RWPE2 (cell line): ENCODE data around the gene ERI2.
A peak's percentile ranks its signal among the peaks of the same experiment; 100 is the strongest.

Experiments
- ATAC-seq: fragments of 200-7000 bp; cut with Tn5 transposase; 3 replicates; pipeline ENCODE4 v1.9.1; 2021; ENCODE audit warnings: low read depth
- DNase-seq: peaks from one replicate; pipeline ENCODE4 v3.0.0-alpha.2; 2020; ENCODE audit warnings: low spot score
- H3K27ac ChIP-seq: fragments of 450-650 bp; 2 replicates; pipeline ENCODE4 v1.5.1; 2017; ENCODE audit warnings: mild to moderate bottlenecking; ENCODE audit not compliant: poor library complexity, severe bottlenecking
- H3K27me3 ChIP-seq: fragments of 250-450 bp; sonication (Bioruptor Pico); 2 replicates; pipeline ENCODE4 v1.5.1; 2021; ENCODE audit warnings: mild to moderate bottlenecking, moderate library complexity; ENCODE audit not compliant: insufficient read depth, poor library complexity, severe bottlenecking
- H3K36me3 ChIP-seq: fragments of 250-450 bp; sonication (Bioruptor Pico); 2 replicates; pipeline ENCODE4 v1.5.1; 2020; ENCODE audit warnings: low read depth, mild to moderate bottlenecking, moderate library complexity
- H3K4me1 ChIP-seq: fragments of 250-450 bp; sonication (Bioruptor Pico); 2 replicates; pipeline ENCODE4 v1.5.1; 2021; ENCODE audit warnings: mild to moderate bottlenecking, moderate library complexity; ENCODE audit not compliant: insufficient read depth, poor library complexity, severe bottlenecking
- H3K4me3 ChIP-seq: fragments of 250-450 bp; sonication (Bioruptor Pico); 2 replicates; pipeline ENCODE4 v1.5.1; 2021; ENCODE audit warnings: mild to moderate bottlenecking, moderate library complexity; ENCODE audit not compliant: severe bottlenecking
- H3K9me3 ChIP-seq: fragments of 250-450 bp; sonication (Bioruptor Pico); 2 replicates; pipeline ENCODE4 v1.5.1; 2021; ENCODE audit warnings: mild to moderate bottlenecking, moderate library complexity; ENCODE audit not compliant: severe bottlenecking
- TF ChIP-seq, protein P1 (sequence below): fragments of 450-650 bp; IDR thresholded peaks from one replicate; pipeline ENCODE4 v1.5.1; 2017; ENCODE audit warnings: mild to moderate bottlenecking, moderate library complexity; ENCODE audit not compliant: poor library complexity, severe bottlenecking

ERI2 gene

DNA sequence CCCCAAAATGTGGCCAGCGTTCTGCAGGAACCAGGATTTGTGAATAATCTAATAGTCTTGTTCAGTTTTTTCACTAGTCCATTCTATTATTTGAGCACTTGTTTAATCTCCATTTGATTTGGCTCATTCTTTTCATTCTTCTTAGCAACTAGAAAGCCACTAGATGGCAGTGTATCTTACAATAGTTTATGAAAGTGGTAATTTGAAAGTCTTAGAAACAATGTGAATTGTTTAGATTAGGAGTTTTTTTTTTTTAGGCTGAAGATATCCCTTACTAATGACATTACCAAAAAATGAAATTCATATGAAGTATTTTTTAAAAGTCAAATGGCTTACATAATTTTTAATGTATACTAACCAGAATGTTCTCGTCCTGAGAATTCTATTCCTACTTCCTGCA, 6.7 kb downstream of the ERI2 start:
- DNase-seq (no peak), ATAC-seq (no peak)
- H3K36me3 ChIP-seq = peaks cover 70% of the 10 kb centered on the region
- no peaks in the 10 kb centered on the region for H3K4me1 ChIP-seq
- H3K27me3 ChIP-seq = no peaks in the 10 kb centered on the region
- H3K4me3 ChIP-seq = no peak overlapping the region
- TF ChIP-seq, protein P1, sequence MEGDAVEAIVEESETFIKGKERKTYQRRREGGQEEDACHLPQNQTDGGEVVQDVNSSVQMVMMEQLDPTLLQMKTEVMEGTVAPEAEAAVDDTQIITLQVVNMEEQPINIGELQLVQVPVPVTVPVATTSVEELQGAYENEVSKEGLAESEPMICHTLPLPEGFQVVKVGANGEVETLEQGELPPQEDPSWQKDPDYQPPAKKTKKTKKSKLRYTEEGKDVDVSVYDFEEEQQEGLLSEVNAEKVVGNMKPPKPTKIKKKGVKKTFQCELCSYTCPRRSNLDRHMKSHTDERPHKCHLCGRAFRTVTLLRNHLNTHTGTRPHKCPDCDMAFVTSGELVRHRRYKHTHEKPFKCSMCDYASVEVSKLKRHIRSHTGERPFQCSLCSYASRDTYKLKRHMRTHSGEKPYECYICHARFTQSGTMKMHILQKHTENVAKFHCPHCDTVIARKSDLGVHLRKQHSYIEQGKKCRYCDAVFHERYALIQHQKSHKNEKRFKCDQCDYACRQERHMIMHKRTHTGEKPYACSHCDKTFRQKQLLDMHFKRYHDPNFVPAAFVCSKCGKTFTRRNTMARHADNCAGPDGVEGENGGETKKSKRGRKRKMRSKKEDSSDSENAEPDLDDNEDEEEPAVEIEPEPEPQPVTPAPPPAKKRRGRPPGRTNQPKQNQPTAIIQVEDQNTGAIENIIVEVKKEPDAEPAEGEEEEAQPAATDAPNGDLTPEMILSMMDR = peak; percentile 42
- no peaks in the 10 kb centered on the region for H3K9me3 ChIP-seq
- H3K27ac ChIP-seq = no peak overlapping the region

DNA sequence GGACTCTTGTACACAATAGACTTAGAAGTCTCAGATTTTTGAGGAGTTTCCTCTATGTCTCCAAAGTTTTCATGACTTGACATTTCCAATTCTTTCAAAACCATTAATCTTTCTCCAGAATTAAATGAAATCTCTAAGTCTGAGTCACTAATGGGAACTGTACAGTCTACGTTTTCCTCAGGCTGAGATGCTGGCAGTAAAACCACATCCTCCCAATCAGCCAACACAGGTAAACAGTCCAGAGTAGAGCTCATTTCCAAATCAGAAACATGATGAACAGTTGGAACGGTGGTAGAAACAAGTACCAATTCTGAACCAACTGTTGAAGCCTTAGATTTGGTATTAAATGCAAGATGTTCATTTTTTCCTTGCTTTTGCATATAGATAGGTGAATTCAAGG, 7.9 kb downstream of the ERI2 start:
- H3K4me1 ChIP-seq = no peaks in the 10 kb centered on the region
- H3K27ac ChIP-seq = no peak overlapping the region
- no peak for DNase-seq
- H3K9me3 ChIP-seq = no peaks in the 10 kb centered on the region
- TF ChIP-seq, protein P1 = no peak
- no peak for ATAC-seq
- no peak overlapping the region for H3K4me3 ChIP-seq
- peaks cover 70% of the 10 kb centered on the region for H3K36me3 ChIP-seq
- no peaks in the 10 kb centered on the region for H3K27me3 ChIP-seq

DNA sequence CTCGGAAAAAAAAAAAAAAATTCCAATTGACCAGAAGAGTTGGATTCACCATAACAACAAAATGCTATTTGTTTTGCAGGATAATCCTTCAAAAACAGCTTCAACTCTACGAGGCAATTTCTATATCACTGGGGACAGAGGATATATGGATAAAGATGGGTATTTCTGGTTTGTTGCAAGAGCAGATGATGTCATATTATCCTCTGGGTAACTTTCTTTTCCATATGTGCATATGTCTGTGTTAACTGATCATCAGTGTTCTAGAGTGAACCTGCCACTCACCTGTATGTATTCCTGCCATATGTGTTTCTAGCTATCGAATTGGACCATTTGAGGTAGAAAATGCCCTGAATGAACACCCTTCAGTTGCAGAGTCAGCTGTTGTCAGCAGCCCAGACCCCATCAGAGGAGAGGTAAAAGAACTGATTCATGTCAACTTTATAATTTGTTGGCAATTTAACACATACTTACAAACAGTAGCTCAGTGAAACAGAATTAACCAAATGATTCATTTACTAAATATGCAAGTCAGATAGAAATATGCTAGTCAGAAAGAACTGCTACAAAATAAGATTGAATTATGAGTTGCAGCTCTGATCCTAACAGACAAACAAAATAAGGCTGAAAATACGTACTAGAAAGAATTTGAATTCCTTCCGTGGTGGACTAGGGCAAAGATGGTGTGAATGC, 14.2 kb downstream of the ERI2 start:
- DNase-seq = no peak
- no peaks in the 10 kb centered on the region for H3K27me3 ChIP-seq
- H3K9me3 ChIP-seq = no peaks in the 10 kb centered on the region
- TF ChIP-seq, protein P1 = no peak
- peaks cover 11% of the 10 kb centered on the region for H3K36me3 ChIP-seq
- H3K4me3 ChIP-seq = no peak overlapping the region
- no peak for ATAC-seq
- H3K27ac ChIP-seq = no peak overlapping the region
- H3K4me1 ChIP-seq = no peaks in the 10 kb centered on the region

DNA sequence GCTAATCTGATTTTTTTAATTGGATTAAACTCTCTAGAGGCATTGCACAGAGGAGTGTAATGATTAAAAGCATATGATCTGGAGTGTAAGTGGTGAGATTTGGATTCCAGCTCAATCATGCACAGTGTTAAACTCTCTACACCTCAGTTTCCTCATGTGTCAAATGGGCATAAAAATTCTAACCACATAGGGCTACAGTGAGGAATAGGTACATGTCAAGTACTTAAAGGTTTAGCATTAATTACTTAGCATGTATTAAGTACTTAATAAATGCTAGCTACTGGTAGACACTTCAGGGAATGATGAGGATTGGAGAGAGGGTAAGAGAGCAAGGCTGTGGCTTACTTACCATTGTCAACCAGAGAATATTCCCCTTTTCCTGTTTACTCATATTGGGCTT, 17.1 kb downstream of the ERI2 start:
- no peak for ATAC-seq
- H3K4me3 ChIP-seq = no peak overlapping the region
- no peaks in the 10 kb centered on the region for H3K27me3 ChIP-seq
- no peak overlapping the region for H3K27ac ChIP-seq
- H3K36me3 ChIP-seq = no peaks in the 10 kb centered on the region
- no peak for DNase-seq
- no peaks in the 10 kb centered on the region for H3K9me3 ChIP-seq
- no peaks in the 10 kb centered on the region for H3K4me1 ChIP-seq
- TF ChIP-seq, protein P1 = no peak

DNA sequence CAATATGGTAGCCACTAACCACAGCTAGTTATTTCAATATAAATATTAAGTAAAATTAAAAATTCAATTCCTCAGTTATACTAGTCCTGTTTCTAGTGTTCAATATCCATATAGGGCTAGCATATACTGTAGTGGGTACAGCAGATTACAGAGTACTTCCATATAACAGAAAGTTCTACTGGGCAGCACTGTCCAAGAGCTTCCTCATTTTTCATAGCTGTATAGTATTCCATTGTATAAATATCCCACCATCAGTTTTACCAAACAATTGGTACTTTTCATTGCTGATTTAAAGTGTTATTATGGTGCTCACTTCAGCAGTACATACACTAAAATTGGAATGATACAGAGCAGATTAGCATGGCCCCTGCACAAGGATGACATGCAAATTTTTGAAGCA, 22.1 kb downstream of the ERI2 start:
- TF ChIP-seq, protein P1 = no peak
- no peaks in the 10 kb centered on the region for H3K27me3 ChIP-seq
- no peaks in the 10 kb centered on the region for H3K36me3 ChIP-seq
- no peak overlapping the region for H3K4me3 ChIP-seq
- DNase-seq = no peak
- no peak for ATAC-seq
- H3K9me3 ChIP-seq = no peaks in the 10 kb centered on the region
- H3K27ac ChIP-seq = no peak overlapping the region
- no peaks in the 10 kb centered on the region for H3K4me1 ChIP-seq
